GM18909 (cell line): ENCODE measurements around the gene CDK12.

ENCODE experiments used
- ATAC-seq: cut with Tn5 transposase; IDR thresholded peaks from one replicate; pipeline ENCODE4 v1.9.1; 2021; ENCODE audit warnings: mild to moderate bottlenecking; ENCODE audit not compliant: unreplicated experiment, poor library complexity

The CDK12 gene

DNA sequence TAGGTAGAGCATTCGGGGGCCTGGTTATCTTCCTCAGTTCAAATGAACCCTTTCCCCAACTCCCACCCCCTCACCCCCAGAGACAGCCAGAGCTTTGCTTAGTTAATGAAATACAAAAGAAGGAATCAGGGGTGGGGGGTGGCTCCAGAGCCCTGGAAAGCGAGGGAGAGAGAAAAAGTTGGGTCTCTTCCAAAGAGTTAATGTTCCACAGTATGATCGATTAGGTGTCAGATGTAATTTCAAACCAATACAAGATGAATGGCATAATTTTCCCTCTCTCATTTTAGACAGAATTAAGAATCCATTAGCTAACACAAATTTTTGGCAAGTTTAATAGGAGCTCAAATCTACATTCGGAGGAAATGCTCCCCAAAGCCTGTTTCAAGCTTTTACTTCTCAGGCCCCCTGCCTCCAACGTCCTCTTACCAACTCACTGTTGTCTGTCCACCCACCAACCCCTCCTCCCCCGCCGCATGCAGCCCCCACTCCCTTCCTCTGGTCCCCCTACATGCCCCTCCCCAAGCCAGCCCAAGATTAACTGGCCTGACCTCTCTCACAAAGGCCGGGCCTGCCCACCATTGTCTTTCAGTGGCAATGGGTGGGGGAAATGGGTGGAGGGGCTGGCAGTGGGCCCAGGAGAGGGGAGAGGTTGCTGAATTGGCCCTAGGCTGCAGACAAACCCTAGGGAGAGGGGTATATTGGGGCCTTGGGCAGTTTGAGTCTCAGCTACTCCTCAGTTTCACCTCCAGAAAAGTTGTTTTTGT lies 118.2 kb downstream of the CDK12 start:
- ATAC-seq = no peak

DNA sequence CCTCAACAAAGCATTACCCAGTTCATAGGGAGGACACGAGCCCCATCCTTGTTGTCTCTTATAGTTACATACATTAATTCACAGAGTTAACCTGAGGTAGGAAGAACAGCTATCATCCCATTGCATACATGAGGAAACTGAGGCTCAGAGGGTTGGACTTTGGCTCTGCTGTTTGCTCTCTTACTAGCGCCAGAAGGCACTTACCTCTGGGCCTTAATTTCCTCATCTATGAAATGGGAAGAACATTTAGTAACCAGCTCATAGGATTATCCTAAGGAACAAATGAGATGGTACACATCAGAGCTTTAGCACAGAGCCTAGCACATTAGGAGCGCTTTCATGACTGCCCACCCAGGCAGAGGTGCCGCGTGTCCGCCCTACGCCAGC lies 118.8 kb downstream of the CDK12 start:
- no peak for ATAC-seq

DNA sequence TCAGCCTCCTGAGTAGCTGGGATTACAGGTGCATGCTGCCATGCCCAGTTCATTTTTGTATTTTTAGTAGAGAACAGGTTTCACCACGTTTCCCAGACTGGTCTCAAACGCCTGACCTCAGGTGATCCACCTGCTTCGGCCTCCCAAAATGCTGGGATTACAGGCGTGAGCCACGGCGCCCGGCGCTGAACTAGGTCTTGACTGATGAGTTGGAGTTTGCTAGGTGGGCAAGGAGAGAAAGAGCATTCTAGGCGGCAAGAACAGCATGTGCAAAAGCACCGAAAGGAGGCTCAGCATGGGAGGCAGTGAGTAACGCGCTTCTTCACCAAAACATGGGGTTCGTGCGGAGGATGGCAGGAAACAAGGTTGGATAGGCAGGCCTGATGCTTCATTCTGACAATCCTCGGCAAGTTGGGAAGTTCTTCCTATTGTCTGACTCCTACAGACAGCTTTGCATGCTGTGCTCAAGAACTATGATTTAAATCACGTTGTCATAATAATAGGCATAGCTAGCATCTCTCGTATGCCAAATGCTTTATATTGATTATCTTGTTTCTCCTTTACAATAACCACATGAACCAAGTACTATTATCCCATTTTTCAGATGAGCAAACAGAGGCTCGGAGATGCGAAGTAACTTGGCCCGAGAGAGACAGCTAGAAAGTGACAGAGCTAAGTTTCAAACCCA lies 119.9 kb downstream of the CDK12 start:
- no peak for ATAC-seq

- ATAC-seq = no peak
Measured at GRCh38 chr17:39581759-39582085, 120.4 kb downstream of the CDK12 start.

DNA sequence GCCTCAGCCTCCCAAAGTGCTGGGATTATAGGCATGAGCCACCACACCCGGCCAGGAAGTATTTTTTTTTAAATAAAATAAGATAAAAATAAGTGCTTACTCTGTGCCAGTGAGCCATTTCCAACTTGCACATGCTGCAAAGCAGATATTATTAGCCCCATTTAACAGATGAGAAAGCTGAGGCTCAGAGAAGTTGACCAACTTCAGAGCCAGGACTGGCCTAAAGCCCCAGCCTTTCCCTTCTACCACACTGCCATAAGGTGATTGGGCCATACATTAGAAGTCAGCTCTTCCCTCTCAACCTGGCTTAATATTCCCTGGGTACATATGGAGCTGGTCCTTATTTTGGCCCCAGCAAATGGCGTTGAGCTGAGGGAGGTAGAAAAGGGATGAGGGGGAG lies 121.4 kb downstream of the CDK12 start:
- ATAC-seq = no peak
